ENCODE data around the gene KLHDC9.
A peak's percentile ranks its signal among the peaks of the same experiment; 100 is the strongest.
"Not testable (repeated sequence)": the region's sequence is repeated elsewhere in the genome, so short reads cannot be mapped to it uniquely, and the experiment has no call there.

KLHDC9 gene

GRCh38 chr1:161092621-161093028, 5.5 kb upstream of the KLHDC9 start:
- H3K27ac ChIP-seq = peak overlapping the region; percentile 53

GRCh38 chr1:161094481-161094880, 3.7 kb upstream of the KLHDC9 start:
- DNase-seq (ENCODE audit: low read depth, low spot score) = no peak
- H3K27ac ChIP-seq = no peak overlapping the region

More at GRCh38 chr1:161092621-161093028, 5.5 kb upstream of the KLHDC9 start:
- no peak for DNase-seq (ENCODE audit: low read depth, low spot score)

- no peak for DNase-seq (ENCODE audit: low read depth, low spot score)
- no peak overlapping the region for H3K27ac ChIP-seq
These were observed 2.9 kb upstream of the KLHDC9 start for GRCh38 chr1:161095230-161095629.

GRCh38 chr1:161096015-161096414, 2.1 kb upstream of the KLHDC9 start:
- H3K27ac ChIP-seq = no peak overlapping the region
- no peak for DNase-seq (ENCODE audit: low read depth, low spot score)

- H3K27ac ChIP-seq = peak overlapping the region; percentile 16
- DNase-seq (ENCODE audit: low read depth, low spot score) = no peak
These were observed 1.6 kb upstream of the KLHDC9 start for GRCh38 chr1:161096530-161096929.

GRCh38 chr1:161099090-161099802, 1.1 kb downstream of the KLHDC9 start:
- H3K27ac ChIP-seq = peak overlapping the region; percentile 51
- no peak for DNase-seq (ENCODE audit: low read depth, low spot score)

- DNase-seq (ENCODE audit: low read depth, low spot score) = no peak
These were observed 2.4 kb downstream of the KLHDC9 start for GRCh38 chr1:161100556-161100955.

GRCh38 chr1:161106431-161106830, 8.3 kb downstream of the KLHDC9 start:
- no peak overlapping the region for H3K27ac ChIP-seq
- DNase-seq (ENCODE audit: low read depth, low spot score) = no peak

More at GRCh38 chr1:161100556-161100955, 2.4 kb downstream of the KLHDC9 start:
- no peak overlapping the region for H3K27ac ChIP-seq

- H3K27ac ChIP-seq = peak overlapping the region; percentile 97
- DNase-seq (ENCODE audit: low read depth, low spot score) = no peak
These were observed 13.0 kb downstream of the KLHDC9 start for GRCh38 chr1:161111117-161111516.

GRCh38 chr1:161111527-161111926, 13.4 kb downstream of the KLHDC9 start:
- no peak for DNase-seq (ENCODE audit: low read depth, low spot score)
- peak overlapping the region; percentile 97 for H3K27ac ChIP-seq

GRCh38 chr1:161113915-161114314, 15.8 kb downstream of the KLHDC9 start:
- DNase-seq (ENCODE audit: low read depth, low spot score) = no peak
- H3K27ac ChIP-seq = peak overlapping the region; percentile 97

GRCh38 chr1:161114556-161114955, 16.4 kb downstream of the KLHDC9 start:
- no peak for DNase-seq (ENCODE audit: low read depth, low spot score)
- H3K27ac ChIP-seq = peak overlapping the region; percentile 97

GRCh38 chr1:161115132-161115711, 17.1 kb downstream of the KLHDC9 start:
- peak overlapping the region; percentile 97 for H3K27ac ChIP-seq
- peak; percentile 99 for DNase-seq (ENCODE audit: low read depth, low spot score)

- not testable (repeated sequence) for DNase-seq (ENCODE audit: low read depth, low spot score)
- peak overlapping the region; percentile 97 for H3K27ac ChIP-seq
These were observed 17.8 kb downstream of the KLHDC9 start for GRCh38 chr1:161115961-161116360.

- no peak for DNase-seq (ENCODE audit: low read depth, low spot score)
- H3K27ac ChIP-seq = peak within 1 kb of the TSS; percentile 97
These were observed 19.8 kb downstream of the KLHDC9 start, which contains the start of the genes NIT1 and PFDN2 for GRCh38 chr1:161117759-161118581. NIT1 (plus strand) TSS chr1:161118105; CDS start chr1:161118177, 72 bp downstream. PFDN2 (minus strand) TSS chr1:161118037; CDS start chr1:161118026, 11 bp downstream.

- DNase-seq (ENCODE audit: low read depth, low spot score) = peak; percentile 84
- peak overlapping the region; percentile 97 for H3K27ac ChIP-seq
These were observed 21.1 kb downstream of the KLHDC9 start for GRCh38 chr1:161119092-161119903.

GRCh38 chr1:161121042-161121650, 23.0 kb downstream of the KLHDC9 start:
- DNase-seq (ENCODE audit: low read depth, low spot score) = no peak
- H3K27ac ChIP-seq = peak overlapping the region; percentile 97

GRCh38 chr1:161121834-161122233, 23.7 kb downstream of the KLHDC9 start:
- no peak for DNase-seq (ENCODE audit: low read depth, low spot score)
- H3K27ac ChIP-seq = peak overlapping the region; percentile 3

- DNase-seq (ENCODE audit: low read depth, low spot score) = no peak
- H3K27ac ChIP-seq = peak overlapping the region; percentile 3
These were observed 24.8 kb downstream of the KLHDC9 start for GRCh38 chr1:161122967-161123366.

Measured in epithelial cell of prostate (primary cell).